Stimulated activated CD4-positive, alpha-beta T cell treated with anti-CD3 and anti-CD28 coated beads, TNF-alpha, amount 100 ng/mL, for 24 hours (primary cell): Measurements from ENCODE around the gene TMPRSS15.

ENCODE experiments used
- DNase-seq, 3 experiments: peaks; one replicate each; pipeline ENCODE4 v3.0.0-alpha.2; 2020; ENCODE audit warnings: low read depth in 3 of 3

The TMPRSS15 gene

GRCh38 chr21:18349468-18349867 is 54.1 kb downstream of the TMPRSS15 start:
- DNase-seq, result no peak

- DNase-seq, result no peak
Measured at GRCh38 chr21:18340387-18340942, 63.1 kb downstream of the TMPRSS15 start.

- no peak for DNase-seq
Measured at GRCh38 chr21:18335651-18336236, 67.8 kb downstream of the TMPRSS15 start.

GRCh38 chr21:18334066-18334465 is 69.5 kb downstream of the TMPRSS15 start:
- no peak for DNase-seq

GRCh38 chr21:18318156-18318555 is 85.4 kb downstream of the TMPRSS15 start:
- no peak for DNase-seq

GRCh38 chr21:18298228-18298627 is 105.4 kb downstream of the TMPRSS15 start:
- no peak for DNase-seq

- no peak for DNase-seq
Measured at GRCh38 chr21:18294100-18294499, 109.5 kb downstream of the TMPRSS15 start.

- DNase-seq, result no peak
Measured at GRCh38 chr21:18289876-18290275, 113.7 kb downstream of the TMPRSS15 start.

GRCh38 chr21:18285379-18285778 is 118.2 kb downstream of the TMPRSS15 start:
- no peak for DNase-seq

GRCh38 chr21:18275781-18276180 is 127.8 kb downstream of the TMPRSS15 start:
- no peak for DNase-seq

- no peak for DNase-seq
Measured at GRCh38 chr21:18274370-18274769, 129.2 kb downstream of the TMPRSS15 start.

- DNase-seq, result no peak
Measured at GRCh38 chr21:18273400-18273799, 130.2 kb downstream of the TMPRSS15 start.

- DNase-seq, result no peak
Measured at GRCh38 chr21:18269856-18270255, 133.7 kb downstream of the TMPRSS15 start.

GRCh38 chr21:18268906-18269305 is 134.7 kb downstream of the TMPRSS15 start:
- DNase-seq, result no peak

GRCh38 chr21:18267496-18267895 is 136.1 kb downstream of the TMPRSS15 start:
- DNase-seq, result no peak

- DNase-seq, result no peak
Measured at GRCh38 chr21:18265944-18266343, 137.6 kb downstream of the TMPRSS15 start.

GRCh38 chr21:18253799-18254198 is 149.8 kb downstream of the TMPRSS15 start:
- no peak for DNase-seq

- DNase-seq, result no peak
Measured at GRCh38 chr21:18253221-18253620, 150.4 kb downstream of the TMPRSS15 start.

GRCh38 chr21:18252680-18253079 is 150.9 kb downstream of the TMPRSS15 start:
- DNase-seq, result no peak

- no peak for DNase-seq
Measured at GRCh38 chr21:18252256-18252655, 151.3 kb downstream of the TMPRSS15 start.

GRCh38 chr21:18251065-18251464 is 152.5 kb downstream of the TMPRSS15 start:
- no peak for DNase-seq

- no peak for DNase-seq
Measured at GRCh38 chr21:18249672-18250071, 153.9 kb downstream of the TMPRSS15 start.

GRCh38 chr21:18248171-18248570 is 155.4 kb downstream of the TMPRSS15 start:
- DNase-seq, result no peak

GRCh38 chr21:18245464-18245967 is 158.1 kb downstream of the TMPRSS15 start:
- no peak for DNase-seq
